Skeletal muscle satellite cell (primary cell): ENCODE measurements around the gene NSA2.
"Not testable (repeated sequence)": the region's sequence is repeated elsewhere in the genome, so short reads cannot be mapped to it uniquely, and the experiment has no call there.

Source experiments
- H3K27me3 ChIP-seq: 2 replicates; pipeline ENCODE4 v1.7.0; 2013; ENCODE audit warnings: low read length; ENCODE audit not compliant: control insufficient read depth, insufficient read depth
- H3K36me3 ChIP-seq: 2 replicates; pipeline ENCODE4 v1.7.0; 2013; ENCODE audit warnings: mild to moderate bottlenecking, control low read depth, low read length; ENCODE audit not compliant: insufficient read depth
- H3K4me1 ChIP-seq: 2 replicates; pipeline ENCODE4 v1.7.0; 2013; ENCODE audit warnings: low read length; ENCODE audit not compliant: control insufficient read depth, insufficient read depth
- H3K4me2 ChIP-seq: 2 replicates; pipeline ENCODE4 v1.7.0; 2013; ENCODE audit warnings: mild to moderate bottlenecking, low read length
- H3K4me3 ChIP-seq: 2 replicates; pipeline ENCODE4 v1.7.0; 2013; ENCODE audit warnings: low read length
- H3K9ac ChIP-seq: 2 replicates; pipeline ENCODE4 v1.7.0; 2013; ENCODE audit warnings: mild to moderate bottlenecking, low read depth, low read length, moderate library complexity
- H3K9me3 ChIP-seq: replicated peaks from 2 replicates; pipeline ENCODE4 v1.7.0; 2013; ENCODE audit warnings: mild to moderate bottlenecking, control low read depth, low read length

NSA2 gene

GRCh38 chr5:74766418-74766848, 616 bp upstream of the NSA2 start:
- H3K4me2 ChIP-seq, result peak overlapping the region; percentile 79
- peak overlapping the region; percentile 87 for H3K9ac ChIP-seq
- H3K27me3 ChIP-seq, result no peaks in the 10 kb centered on the region
- no peaks in the 10 kb centered on the region for H3K9me3 ChIP-seq
- peaks cover 20% of the 10 kb centered on the region for H3K36me3 ChIP-seq
- peak overlapping the region; percentile 90 for H3K4me3 ChIP-seq
- peaks cover 40% of the 10 kb centered on the region for H3K4me1 ChIP-seq

- Histone ChIP-seq H3K9me3 (no peaks in the 10 kb centered on the region), H3K4me1 (peaks cover 35% of the 10 kb centered on the region), H3K4me2 (peak overlapping the region; percentile 89), H3K4me3 (peak overlapping the region; percentile 90), H3K27me3 (no peaks in the 10 kb centered on the region), H3K36me3 (peaks cover 23% of the 10 kb centered on the region), H3K9ac (peak overlapping the region; percentile 87)
Observed at GRCh38 chr5:74767579-74767913, 497 bp downstream of the NSA2 start.

- Histone ChIP-seq H3K4me1 (peaks cover 8% of the 10 kb centered on the region), H3K36me3 (peaks cover 55% of the 10 kb centered on the region), H3K4me2 (no peak overlapping the region), H3K27me3 (no peaks in the 10 kb centered on the region), H3K4me3 (no peak overlapping the region), H3K9me3 (no peaks in the 10 kb centered on the region), H3K9ac (no peak overlapping the region)
Observed at GRCh38 chr5:74772359-74772758, 5.3 kb downstream of the NSA2 start.

GRCh38 chr5:74778609-74779008, 11.6 kb downstream of the NSA2 start:
- Histone ChIP-seq H3K4me2 (no peak overlapping the region), H3K4me3 (no peak overlapping the region), H3K9me3 (no peaks in the 10 kb centered on the region), H3K9ac (no peak overlapping the region), H3K36me3 (peaks cover 37% of the 10 kb centered on the region), H3K4me1 (no peaks in the 10 kb centered on the region), H3K27me3 (no peaks in the 10 kb centered on the region)

GRCh38 chr5:74786851-74787250, 19.8 kb downstream of the NSA2 start:
- Histone ChIP-seq H3K4me2 (no peak overlapping the region), H3K9me3 (no peaks in the 10 kb centered on the region), H3K4me1 (no peaks in the 10 kb centered on the region), H3K9ac (no peak overlapping the region), H3K4me3 (no peak overlapping the region), H3K27me3 (no peaks in the 10 kb centered on the region), H3K36me3 (no peaks in the 10 kb centered on the region)

- Histone ChIP-seq H3K4me1 (no peaks in the 10 kb centered on the region), H3K27me3 (no peaks in the 10 kb centered on the region), H3K9ac (no peak overlapping the region), H3K4me3 (no peak overlapping the region), H3K9me3 (no peaks in the 10 kb centered on the region), H3K4me2 (no peak overlapping the region), H3K36me3 (no peaks in the 10 kb centered on the region)
Observed at GRCh38 chr5:74787424-74787823, 20.4 kb downstream of the NSA2 start.

- not testable (repeated sequence) for H3K4me1 ChIP-seq, H3K9me3 ChIP-seq, H3K9ac ChIP-seq, H3K36me3 ChIP-seq, H3K27me3 ChIP-seq, H3K4me3 ChIP-seq, H3K4me2 ChIP-seq
Observed at GRCh38 chr5:74791669-74792068, 24.6 kb downstream of the NSA2 start.

- H3K27me3 ChIP-seq, result no peaks in the 10 kb centered on the region
- peak overlapping the region; percentile 71 for H3K4me2 ChIP-seq
- H3K4me1 ChIP-seq, result peaks cover 16% of the 10 kb centered on the region
- peak overlapping the region; percentile 60 for H3K4me3 ChIP-seq
- H3K36me3 ChIP-seq, result no peaks in the 10 kb centered on the region
- H3K9me3 ChIP-seq, result no peaks in the 10 kb centered on the region
- H3K9ac ChIP-seq, result peak overlapping the region; percentile 11
Observed at GRCh38 chr5:74798977-74799911, 32.2 kb downstream of the NSA2 start.

GRCh38 chr5:74801197-74801596, 34.1 kb downstream of the NSA2 start:
- Histone ChIP-seq H3K27me3 (no peaks in the 10 kb centered on the region), H3K4me3 (no peak overlapping the region), H3K9me3 (no peaks in the 10 kb centered on the region), H3K4me1 (peaks cover 16% of the 10 kb centered on the region), H3K4me2 (no peak overlapping the region), H3K36me3 (no peaks in the 10 kb centered on the region), H3K9ac (no peak overlapping the region)

GRCh38 chr5:74801941-74802340, 34.9 kb downstream of the NSA2 start:
- no peak overlapping the region for H3K9ac ChIP-seq

GRCh38 chr5:74810915-74811314, 43.9 kb downstream of the NSA2 start:
- no peak overlapping the region for H3K4me3 ChIP-seq
- H3K4me2 ChIP-seq, result no peak overlapping the region

More at GRCh38 chr5:74801941-74802340, 34.9 kb downstream of the NSA2 start:
- H3K9me3 ChIP-seq, result no peaks in the 10 kb centered on the region
- no peak overlapping the region for H3K4me3 ChIP-seq
- H3K4me2 ChIP-seq, result no peak overlapping the region
- no peaks in the 10 kb centered on the region for H3K36me3 ChIP-seq
- H3K4me1 ChIP-seq, result peaks cover 16% of the 10 kb centered on the region
- H3K27me3 ChIP-seq, result no peaks in the 10 kb centered on the region

GRCh38 chr5:74816875-74817274, 49.8 kb downstream of the NSA2 start:
- Histone ChIP-seq H3K27me3 (no peaks in the 10 kb centered on the region), H3K36me3 (no peaks in the 10 kb centered on the region)

More at GRCh38 chr5:74810915-74811314, 43.9 kb downstream of the NSA2 start:
- Histone ChIP-seq H3K27me3 (no peaks in the 10 kb centered on the region), H3K9me3 (no peaks in the 10 kb centered on the region), H3K9ac (no peak overlapping the region), H3K36me3 (no peaks in the 10 kb centered on the region), H3K4me1 (no peaks in the 10 kb centered on the region)

More at GRCh38 chr5:74816875-74817274, 49.8 kb downstream of the NSA2 start:
- Histone ChIP-seq H3K9me3 (no peaks in the 10 kb centered on the region), H3K4me1 (no peaks in the 10 kb centered on the region), H3K9ac (no peak overlapping the region), H3K4me3 (no peak overlapping the region), H3K4me2 (no peak overlapping the region)
